HEK293 (cell line): Measurements from ENCODE around the gene KRT14.

Experiments used
- CTCF ChIP-seq: fragments of 450-650 bp; formaldehyde crosslinking; IDR thresholded peaks from 2 replicates; pipeline ENCODE4 v1.5.1; 2016; ENCODE audit warnings: missing biosample characterization, missing genetic modification characterization
- ZNF274 ChIP-seq, 2 experiments: fragments of 200-500 bp in 1 of 2; fragments of 450-650 bp in 1 of 2; sonication (Bioruptor generic) in 1 of 2; formaldehyde crosslinking in 1 of 2; IDR thresholded peaks; 2 replicates each; pipeline versions ENCODE4 v1.5.1 to v1.6.1; 2014 to 2016; ENCODE audit warnings: borderline replicate concordance in 1 of 2, inconsistent platforms in 1 of 2, low read length in 1 of 2, missing biosample characterization in 1 of 2, missing genetic modification characterization in 1 of 2
- ZNF549 ChIP-seq: fragments of 450-650 bp; IDR thresholded peaks from 2 replicates; pipeline ENCODE4 v1.5.1; 2018; ENCODE audit warnings: missing biosample characterization, missing genetic modification characterization, mild to moderate bottlenecking, inconsistent platforms, moderate library complexity

- TF ChIP-seq ZNF549 (tag by site-specific recombination) (no peak), ZNF274 (IDR thresholded peaks at IDR 0.05; ENCODE audit: low read length) (no peak), ZNF274 (tag by site-specific recombination; IDR thresholded peaks at IDR 0.05; ENCODE audit: borderline replicate concordance) (no peak), CTCF (tag by site-specific recombination) (no peak)
These were observed 29.8 kb downstream of the KRT14 start for GRCh38 chr17:41556931-41557330.
